HG02610 (cell line): Measurements from ENCODE around the gene SLC23A1.
"Not testable (repeated sequence)": the region's sequence is repeated elsewhere in the genome, so short reads cannot be mapped to it uniquely, and the experiment has no call there.

Source experiments
- ATAC-seq: cut with Tn5 transposase; IDR thresholded peaks from one replicate; pipeline ENCODE4 v1.9.1; 2021; ENCODE audit warnings: mild to moderate bottlenecking, moderate library complexity; ENCODE audit not compliant: unreplicated experiment

The SLC23A1 gene

GRCh38 chr5:139390639-139391569 lies 7.8 kb upstream of the SLC23A1 start:
- no peak for ATAC-seq

GRCh38 chr5:139389701-139390638 lies 6.9 kb upstream of the SLC23A1 start, which contains the start of gene MZB1:
TSS of gene MZB1 (minus strand) at chr5:139389913. CDS start at chr5:139389856, 57 bp downstream.
- ATAC-seq = peak; percentile 45

- ATAC-seq = no peak
Observed at GRCh38 chr5:139388198-139388821, 5.2 kb upstream of the SLC23A1 start.

- no peak for ATAC-seq
Observed at GRCh38 chr5:139387611-139388197, 4.6 kb upstream of the SLC23A1 start.

- not testable (repeated sequence) for ATAC-seq
Observed at GRCh38 chr5:139386956-139387355, 3.9 kb upstream of the SLC23A1 start.

GRCh38 chr5:139386050-139386438 lies 2.9 kb upstream of the SLC23A1 start:
- no peak for ATAC-seq

- no peak for ATAC-seq
Observed at GRCh38 chr5:139385061-139386049, 2.3 kb upstream of the SLC23A1 start.

GRCh38 chr5:139384591-139385051 lies 1.5 kb upstream of the SLC23A1 start:
- no peak for ATAC-seq

GRCh38 chr5:139383993-139384590 lies 995 bp upstream of the SLC23A1 start:
- ATAC-seq = no peak

GRCh38 chr5:139382807-139383206 lies 290 bp downstream of the SLC23A1 start:
- ATAC-seq = no peak

- no peak for ATAC-seq
Observed at GRCh38 chr5:139381837-139382761, 998 bp downstream of the SLC23A1 start.

- no peak for ATAC-seq
Observed at GRCh38 chr5:139379626-139380449, 3.3 kb downstream of the SLC23A1 start.

- no peak for ATAC-seq
Observed at GRCh38 chr5:139378941-139379361, 4.1 kb downstream of the SLC23A1 start.

- ATAC-seq = no peak
Observed at GRCh38 chr5:139378101-139378825, 4.8 kb downstream of the SLC23A1 start.

- ATAC-seq = no peak
Observed at GRCh38 chr5:139377226-139377625, 5.9 kb downstream of the SLC23A1 start.

- ATAC-seq = no peak
Observed at GRCh38 chr5:139376364-139376763, 6.7 kb downstream of the SLC23A1 start.
